Lung (tissue), 12 donors: ENCODE measurements around the gene RCOR2. TPM values are rescaled to one million over a fixed set of nuclear protein-coding genes. Genes with fewer than 3 reads are reported as not detected.

Experiments used
- ATAC-seq: fragments of 200-7000 bp; cut with Tn5 transposase; one replicate; pipeline ENCODE4 v1.9.1; 2020; ENCODE audit warnings: moderate number of reproducible peaks; ENCODE audit not compliant: insufficient read depth, low FRiP score
- DNase-seq, 3 donors: peaks; one replicate each; pipeline ENCODE4 v3.0.0-alpha.2; 2013 to 2017
- H3K27ac ChIP-seq, 2 donors: one replicate each; pipeline ENCODE4 v1.5.1; 2013; ENCODE audit warnings: mild to moderate bottlenecking in 2 of 2, moderate library complexity in 2 of 2, control low read depth in 1 of 2, inconsistent platforms in 1 of 2, low read depth in 1 of 2, low read length in 1 of 2
- H3K27me3 ChIP-seq, 3 donors: one replicate each; pipeline ENCODE4 v1.5.1; 2013; ENCODE audit warnings: low read length in 2 of 3; ENCODE audit not compliant: control insufficient read depth in 3 of 3, insufficient read depth in 3 of 3
- H3K36me3 ChIP-seq, 4 donors: one replicate each; pipeline ENCODE4 v1.5.1; 2013; ENCODE audit warnings: low read length in 4 of 4, mild to moderate bottlenecking in 1 of 4, moderate library complexity in 1 of 4; ENCODE audit not compliant: control insufficient read depth in 4 of 4, insufficient read depth in 4 of 4
- H3K4me1 ChIP-seq, 5 donors: one replicate each; pipeline ENCODE4 v1.5.1; 2013; ENCODE audit warnings: low read length in 5 of 5, mild to moderate bottlenecking in 2 of 5, moderate library complexity in 1 of 5; ENCODE audit not compliant: control insufficient read depth in 5 of 5, insufficient read depth in 5 of 5
- H3K4me3 ChIP-seq: one replicate; pipeline ENCODE4 v1.5.1; 2013; ENCODE audit warnings: mild to moderate bottlenecking, control low read depth, moderate library complexity
- H3K9ac ChIP-seq, 2 donors: one replicate each; pipeline ENCODE4 v1.5.1; 2013; ENCODE audit warnings: low read length in 2 of 2, control low read depth in 1 of 2; ENCODE audit not compliant: insufficient read depth in 1 of 2
- H3K9me3 ChIP-seq, 4 donors: one replicate each; pipeline ENCODE4 v1.5.1; 2013; ENCODE audit warnings: low read length in 3 of 4, mild to moderate bottlenecking in 1 of 4, moderate library complexity in 1 of 4; ENCODE audit not compliant: control insufficient read depth in 4 of 4, insufficient read depth in 3 of 4
- WGBS, 2 donors: extraction: QIAGEN DNeasy Blood & Tissue Kit; methylation state at CpG; one replicate each; pipeline ENCODE4 v1.1.7; 2013; 5-methylcytosine and 5-hydroxymethylcytosine counted together
- polyA plus RNA-seq, 2 donors: library from polyadenylated mRNA; stranded (reverse); fragments of 200-250 nt; gene quantifications; one replicate each; pipeline ENCODE4 v1.2.1, GENCODE V29; 2013
- total RNA-seq, 2 donors: library from RNA; depleted of rRNA in 1 of 2; stranded (reverse); fragments of >200 nt in 1 of 2; gene quantifications; one replicate each; pipeline ENCODE4 v1.2.1, GENCODE V29; 2014 to 2021
- TF ChIP-seq, protein P1 (sequence below): IDR thresholded peaks from 2 replicates; pipeline ENCODE4 v1.5.1; 2012; ENCODE audit warnings: mild to moderate bottlenecking; ENCODE audit errors: control extremely low read depth, extremely low read depth
- donor health status: control.
- donor health status: control.
- donor health status: Bipolar disorder and iron deficiency.
- donor health status: healthy.
- donor health status: DM: yes; HTN: yes; CAD: no.

Gene RCOR2
- total and polyA plus RNA-seq, 4 donors: 0.16 to 1.6 (median 0.87) TPM

- Histone ChIP-seq H3K27me3 (no peaks in the 10 kb centered on the region), H3K4me1 (peaks cover 6 to 32% (median 20%) of the 10 kb centered on the region in 5 donors), H3K9me3 (no peaks in the 10 kb centered on the region), H3K36me3 (peaks cover 0 to 7% (median 0%) of the 10 kb centered on the region in 4 donors), H3K4me3 (no peak overlapping the region), H3K27ac (no peak overlapping the region), H3K9ac (no peak overlapping the region)
- TF ChIP-seq, protein P1, sequence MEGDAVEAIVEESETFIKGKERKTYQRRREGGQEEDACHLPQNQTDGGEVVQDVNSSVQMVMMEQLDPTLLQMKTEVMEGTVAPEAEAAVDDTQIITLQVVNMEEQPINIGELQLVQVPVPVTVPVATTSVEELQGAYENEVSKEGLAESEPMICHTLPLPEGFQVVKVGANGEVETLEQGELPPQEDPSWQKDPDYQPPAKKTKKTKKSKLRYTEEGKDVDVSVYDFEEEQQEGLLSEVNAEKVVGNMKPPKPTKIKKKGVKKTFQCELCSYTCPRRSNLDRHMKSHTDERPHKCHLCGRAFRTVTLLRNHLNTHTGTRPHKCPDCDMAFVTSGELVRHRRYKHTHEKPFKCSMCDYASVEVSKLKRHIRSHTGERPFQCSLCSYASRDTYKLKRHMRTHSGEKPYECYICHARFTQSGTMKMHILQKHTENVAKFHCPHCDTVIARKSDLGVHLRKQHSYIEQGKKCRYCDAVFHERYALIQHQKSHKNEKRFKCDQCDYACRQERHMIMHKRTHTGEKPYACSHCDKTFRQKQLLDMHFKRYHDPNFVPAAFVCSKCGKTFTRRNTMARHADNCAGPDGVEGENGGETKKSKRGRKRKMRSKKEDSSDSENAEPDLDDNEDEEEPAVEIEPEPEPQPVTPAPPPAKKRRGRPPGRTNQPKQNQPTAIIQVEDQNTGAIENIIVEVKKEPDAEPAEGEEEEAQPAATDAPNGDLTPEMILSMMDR: no peak
- 92% methylated on average over 8 of the region's 8 CpGs for WGBS, 2 donors
- DNase-seq (no peak), ATAC-seq (no peak)
These were observed 41.4 kb downstream of the RCOR2 start for GRCh38 chr11:63875506-63876065.

DNA sequence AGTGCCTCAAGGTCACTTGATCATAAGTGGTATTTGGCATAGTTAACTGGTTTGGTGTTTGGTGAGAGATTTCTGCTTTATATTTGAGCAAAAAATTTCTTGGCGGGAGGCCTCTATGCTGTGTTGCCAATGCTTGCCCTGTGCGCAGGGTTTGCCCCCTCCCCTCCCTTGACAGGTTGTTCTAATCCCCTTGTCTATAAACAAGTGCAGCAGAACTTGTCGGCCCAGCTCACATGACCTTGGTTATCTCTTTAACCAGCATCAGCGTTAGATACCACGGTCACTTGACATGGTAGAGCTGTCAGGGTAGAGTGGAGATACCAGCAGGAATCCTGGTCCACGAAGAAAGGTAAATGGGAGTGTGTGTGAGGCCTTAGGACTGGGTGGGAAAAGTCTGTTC is 42.5 kb downstream of the RCOR2 start:
- ATAC-seq: no peak
- peaks cover 0 to 7% (median 0%) of the 10 kb centered on the region in 4 donors for H3K36me3 ChIP-seq
- no peaks in the 10 kb centered on the region for H3K9me3 ChIP-seq
- H3K4me3 ChIP-seq: no peak overlapping the region
- H3K27ac ChIP-seq: peak overlapping the region in 1 of 2 donors; percentile 61
- no peak for DNase-seq
- whole genome bisulfite sequencing, 2 donors: 61 to 68% methylated on average over 6 of the region's 6 CpGs
- H3K9ac ChIP-seq: no peak overlapping the region
- peaks cover 6 to 37% (median 20%) of the 10 kb centered on the region in 5 donors for H3K4me1 ChIP-seq
- H3K27me3 ChIP-seq: no peaks in the 10 kb centered on the region
- TF ChIP-seq, protein P1: no peak

GRCh38 chr11:63873311-63873710 is 43.7 kb downstream of the RCOR2 start:
- H3K9me3 ChIP-seq: no peaks in the 10 kb centered on the region
- TF ChIP-seq, protein P1: no peak
- WGBS, 2 donors: 53 to 57% methylated on average over 5 of the region's 5 CpGs
- peaks cover 6 to 46% (median 20%) of the 10 kb centered on the region in 5 donors for H3K4me1 ChIP-seq
- H3K27ac ChIP-seq: peak overlapping the region in 1 of 2 donors; percentile 61
- ATAC-seq: no peak
- peaks cover 0 to 3% (median under 1%) of the 10 kb centered on the region in 4 donors for H3K36me3 ChIP-seq
- no peak overlapping the region for H3K4me3 ChIP-seq
- no peak for DNase-seq
- no peaks in the 10 kb centered on the region for H3K27me3 ChIP-seq
- H3K9ac ChIP-seq: peak overlapping the region in 1 of 2 donors; percentile 42
